NCI-H2227 treated with DMSO at 0.1 percent for 48 hours (cell line): ENCODE results near the gene LRRC37A2.
"Not testable (repeated sequence)": the region's sequence is repeated elsewhere in the genome, so short reads cannot be mapped to it uniquely, and the experiment has no call there.

Experiments used
- DNase-seq: peaks from one replicate; lab custom pipeline; 2025; lab: John Stamatoyannopoulos, UW

The LRRC37A2 gene

GRCh38 chr17:46512168-46512567 is at the start of gene LRRC37A2:
LRRC37A2 (plus strand) TSS chr17:46512468; CDS start chr17:46512713, 245 bp downstream.
- DNase-seq = not testable (repeated sequence)

DNA sequence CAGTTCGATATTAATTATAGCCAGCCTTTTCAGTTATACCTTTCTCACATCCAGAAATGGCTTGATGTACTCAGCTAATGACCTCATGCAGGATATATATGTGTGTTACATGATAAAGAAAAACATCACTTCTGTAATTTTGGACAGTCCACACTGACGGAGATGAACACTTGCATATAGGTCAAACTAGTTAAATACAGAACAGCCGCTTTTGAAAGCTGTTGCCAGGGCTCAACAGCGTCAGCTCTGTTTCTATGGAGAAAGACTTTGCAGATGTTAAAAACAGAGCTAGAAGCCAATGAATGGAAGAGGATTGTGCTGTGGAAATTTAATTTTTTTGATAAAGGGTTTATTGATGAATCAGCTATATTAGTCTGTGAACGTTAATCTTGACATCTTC is 44.6 kb upstream of the LRRC37A2 start:
- DNase-seq = not testable (repeated sequence)

- not testable (repeated sequence) for DNase-seq
These were observed 37.8 kb upstream of the LRRC37A2 start for GRCh38 chr17:46474489-46474888.

GRCh38 chr17:46475583-46475982 is 36.7 kb upstream of the LRRC37A2 start:
- not testable (repeated sequence) for DNase-seq

- not testable (repeated sequence) for DNase-seq
These were observed 33.4 kb upstream of the LRRC37A2 start for GRCh38 chr17:46478823-46479222.

DNA sequence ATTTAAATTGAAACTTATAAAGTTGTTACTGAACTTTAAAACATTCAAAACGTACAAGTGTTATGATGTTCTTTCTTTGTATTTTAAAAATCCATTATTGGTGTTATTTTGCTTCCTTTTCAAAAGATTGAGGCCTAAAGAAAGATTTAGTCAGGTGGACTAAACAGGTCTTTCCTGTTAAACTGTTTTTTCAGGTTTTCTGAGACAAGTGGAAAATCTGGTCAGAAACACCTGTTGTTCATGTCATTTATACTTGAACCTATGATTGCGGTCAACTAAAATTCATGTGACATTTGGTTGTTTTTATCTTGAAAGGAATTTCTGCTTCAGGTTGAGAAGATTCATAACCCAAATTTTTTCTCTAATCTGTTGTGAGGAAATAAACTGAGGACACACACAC is 31.0 kb upstream of the LRRC37A2 start:
- DNase-seq = not testable (repeated sequence)

- not testable (repeated sequence) for DNase-seq
These were observed 20.2 kb upstream of the LRRC37A2 start for GRCh38 chr17:46492021-46492420.

DNA sequence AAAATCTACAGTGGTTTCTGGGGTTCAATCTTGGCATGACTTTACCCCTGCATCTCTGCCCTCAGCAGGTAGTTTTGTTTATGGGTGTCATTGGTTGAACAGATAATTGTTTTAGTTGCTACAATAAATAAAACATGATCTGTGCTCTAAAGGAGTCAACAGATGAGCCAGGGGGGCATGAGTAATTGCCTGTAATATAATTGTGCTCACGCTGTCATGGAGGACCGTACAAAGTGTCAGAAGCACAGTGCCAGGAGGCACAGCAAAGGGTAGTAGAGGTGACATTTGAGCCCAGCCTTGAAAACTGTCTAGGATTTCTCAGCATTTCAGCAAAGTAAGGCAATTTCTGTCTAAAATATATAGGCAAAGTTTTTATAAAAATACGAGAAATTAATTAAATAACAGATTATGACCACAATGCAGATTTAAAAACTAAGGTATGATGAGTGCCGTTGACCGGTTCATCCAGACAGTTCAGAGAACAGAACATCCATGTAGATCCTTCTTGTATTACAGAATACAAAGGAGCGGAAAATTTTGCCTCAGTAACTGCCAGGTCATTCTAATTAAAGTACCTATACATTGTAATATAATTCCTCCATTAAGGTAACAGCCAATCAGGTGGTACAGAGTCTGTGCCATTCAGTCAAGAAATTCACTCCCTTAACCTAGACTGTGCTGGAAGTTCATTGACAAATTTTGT is 12.7 kb upstream of the LRRC37A2 start:
- not testable (repeated sequence) for DNase-seq

GRCh38 chr17:46505896-46506295 is 6.4 kb upstream of the LRRC37A2 start:
- not testable (repeated sequence) for DNase-seq

DNA sequence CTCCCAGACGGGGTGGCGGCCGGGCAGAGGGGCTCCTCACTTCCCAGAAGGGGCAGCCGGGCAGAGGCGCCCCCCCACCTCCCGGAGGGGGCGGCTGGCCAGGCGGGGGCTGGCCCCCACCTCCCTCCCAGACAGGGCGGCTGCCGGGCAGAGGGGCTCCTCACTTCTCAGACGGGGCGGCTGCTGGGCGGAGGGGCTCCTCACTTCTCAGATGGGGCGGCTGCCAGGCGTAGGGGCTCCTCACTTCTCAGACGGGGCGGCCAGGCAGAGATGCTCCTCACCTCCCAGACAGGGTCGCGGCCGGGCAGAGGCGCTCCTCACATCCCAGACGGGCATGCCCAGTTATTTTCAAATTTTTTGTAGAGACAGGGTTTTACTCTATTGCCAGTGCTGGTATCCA is 22.4 kb downstream of the LRRC37A2 start:
- DNase-seq = not testable (repeated sequence)

DNA sequence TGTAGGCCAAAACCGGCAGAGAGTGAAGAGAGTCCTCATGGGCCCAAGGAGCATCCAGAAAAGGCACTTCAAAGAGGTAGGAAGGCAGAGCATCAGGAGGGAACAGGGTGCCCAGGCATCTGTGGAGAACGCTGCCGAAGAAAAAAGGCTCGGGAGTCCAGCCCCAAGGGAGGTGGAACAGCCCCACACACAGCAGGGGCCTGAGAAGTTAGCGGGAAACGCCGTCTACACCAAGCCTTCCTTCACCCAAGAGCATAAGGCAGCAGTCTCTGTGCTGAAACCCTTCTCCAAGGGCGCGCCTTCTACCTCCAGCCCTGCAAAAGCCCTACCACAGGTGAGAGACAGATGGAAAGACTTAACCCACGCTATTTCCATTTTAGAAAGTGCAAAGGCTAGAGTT is 36.3 kb downstream of the LRRC37A2 start:
- DNase-seq = not testable (repeated sequence)

DNA sequence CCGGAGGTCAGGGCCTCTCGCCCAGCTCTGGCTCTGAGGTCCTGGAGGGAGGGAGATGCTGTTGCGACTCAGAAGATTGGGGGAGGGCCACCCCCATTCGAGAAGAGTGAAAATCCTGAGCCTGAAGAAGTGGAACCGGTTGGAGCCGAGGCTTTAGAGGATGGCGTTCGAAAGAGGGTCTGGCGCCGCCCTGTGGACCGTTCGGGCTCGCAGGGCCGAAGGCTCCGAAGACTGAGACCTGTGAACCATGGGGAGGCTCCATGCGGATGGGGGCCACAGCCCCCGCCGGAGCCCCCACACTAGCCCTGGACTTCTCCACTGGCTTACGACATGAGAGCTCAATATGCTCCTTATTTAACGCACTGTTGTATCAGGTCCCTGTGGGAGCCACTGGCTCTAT is 46.9 kb downstream of the LRRC37A2 start:
- not testable (repeated sequence) for DNase-seq

- not testable (repeated sequence) for DNase-seq
These were observed 47.8 kb downstream of the LRRC37A2 start for GRCh38 chr17:46560048-46560447.

DNA sequence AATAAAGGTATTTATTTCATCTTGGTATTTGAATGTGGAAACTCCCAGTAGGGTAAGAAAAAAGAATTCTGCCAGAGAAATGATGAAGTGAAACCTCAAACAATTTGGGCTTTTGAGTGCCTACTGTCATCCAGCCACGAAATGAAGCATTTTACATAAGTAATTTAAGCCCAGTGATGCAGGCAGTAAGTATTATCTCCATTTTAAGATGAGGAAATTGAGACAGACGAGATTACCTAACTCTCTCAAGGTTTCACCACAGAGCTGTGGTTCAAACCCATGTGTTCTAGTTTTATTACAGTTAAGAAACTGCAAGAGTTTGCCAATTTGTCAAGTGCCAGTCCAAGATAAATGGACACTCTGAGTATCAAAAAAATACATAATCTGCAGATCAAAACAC is 54.0 kb downstream of the LRRC37A2 start:
- not testable (repeated sequence) for DNase-seq

GRCh38 chr17:46566980-46567379 is 54.7 kb downstream of the LRRC37A2 start:
- not testable (repeated sequence) for DNase-seq

- not testable (repeated sequence) for DNase-seq
These were observed 59.5 kb downstream of the LRRC37A2 start for GRCh38 chr17:46571796-46572195.

GRCh38 chr17:46579083-46580075 is 67.1 kb downstream of the LRRC37A2 start, which contains the start of gene ARL17A:
ARL17A (minus strand) TSS chr17:46579691; CDS start chr17:46576322, 3,369 bp downstream.
- not testable (repeated sequence) for DNase-seq

- not testable (repeated sequence) for DNase-seq
These were observed 67.8 kb downstream of the LRRC37A2 start for GRCh38 chr17:46580082-46580481.

DNA sequence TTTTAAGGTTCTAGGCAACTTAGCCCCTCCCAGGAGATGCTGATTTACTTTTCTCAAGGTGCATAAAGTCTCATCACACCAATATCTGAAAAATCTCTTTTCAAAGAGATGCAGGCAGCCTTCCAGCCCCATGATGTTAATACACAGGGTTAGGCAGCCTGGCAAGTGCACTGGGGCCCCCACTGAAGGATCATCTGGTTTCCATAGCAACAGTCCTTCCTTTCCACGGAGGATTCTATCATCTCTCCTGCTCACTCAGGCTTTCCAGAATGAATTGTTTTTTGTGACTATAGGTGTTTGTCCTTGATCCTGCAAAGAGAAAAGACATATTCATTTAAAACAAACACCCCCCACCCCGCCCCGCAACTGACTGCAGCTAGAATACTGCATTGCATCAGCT is 73.2 kb downstream of the LRRC37A2 start:
- not testable (repeated sequence) for DNase-seq

- not testable (repeated sequence) for DNase-seq
These were observed 78.2 kb downstream of the LRRC37A2 start, which contains the start of gene NSF for GRCh38 chr17:46590157-46591146. NSF (plus strand) TSS chr17:46590669; CDS start chr17:46590776, 107 bp downstream.

DNA sequence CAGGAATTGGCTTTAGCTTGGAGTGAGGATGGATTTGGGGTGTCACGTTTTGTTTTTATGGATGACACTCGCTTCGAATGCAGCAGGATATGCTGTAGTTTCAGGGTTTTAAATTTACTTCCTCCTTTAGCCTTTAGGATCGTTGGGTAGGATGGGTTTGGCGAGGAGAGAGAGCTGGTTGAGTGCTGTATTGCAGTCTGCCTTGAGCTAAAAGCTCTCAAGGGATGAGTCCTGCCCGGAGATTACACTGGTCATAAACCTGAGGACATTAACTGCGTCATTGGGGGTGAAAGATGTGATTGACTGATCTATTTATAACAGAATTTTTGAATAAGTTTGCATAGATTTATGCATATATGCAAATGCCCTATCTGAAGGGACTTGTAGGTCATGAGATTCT is 79.1 kb downstream of the LRRC37A2 start:
- not testable (repeated sequence) for DNase-seq
